Effector memory CD4-positive, alpha-beta T cell (primary cell): ENCODE data around the gene TTC21B.

Experiments used
- DNase-seq, 3 donors: peaks; one replicate each; pipeline ENCODE4 v3.0.0-alpha.2; 2020
- H3K27ac ChIP-seq: 2 replicates; pipeline ENCODE4 v1.7.0; 2013; ENCODE audit warnings: mild to moderate bottlenecking, low read length, moderate library complexity; ENCODE audit not compliant: insufficient read depth, poor library complexity, severe bottlenecking
- H3K27me3 ChIP-seq: replicated peaks from 2 replicates; pipeline ENCODE4 v1.7.0; 2013; ENCODE audit warnings: mild to moderate bottlenecking, low read length; ENCODE audit not compliant: insufficient read depth, control insufficient read depth, poor library complexity, severe bottlenecking
- H3K36me3 ChIP-seq: 2 replicates; pipeline ENCODE4 v1.7.0; 2013; ENCODE audit warnings: mild to moderate bottlenecking, low read length, moderate library complexity; ENCODE audit not compliant: control insufficient read depth, insufficient read depth
- H3K4me1 ChIP-seq: 2 replicates; pipeline ENCODE4 v1.7.0; 2013; ENCODE audit warnings: low read length, mild to moderate bottlenecking; ENCODE audit not compliant: control insufficient read depth, insufficient read depth, poor library complexity, severe bottlenecking
- H3K4me3 ChIP-seq: 2 replicates; pipeline ENCODE4 v1.7.0; 2013; ENCODE audit warnings: low read length, low read depth, mild to moderate bottlenecking; ENCODE audit not compliant: insufficient read depth, poor library complexity, severe bottlenecking
- H3K9me3 ChIP-seq: 2 replicates; pipeline ENCODE4 v1.7.0; 2013; ENCODE audit warnings: mild to moderate bottlenecking, low read length, moderate library complexity; ENCODE audit not compliant: control insufficient read depth

Gene TTC21B

GRCh38 chr2:165847001-165847400 is 106.6 kb downstream of the TTC21B start:
- Histone ChIP-seq H3K27ac (no peak overlapping the region), H3K4me1 (no peaks in the 10 kb centered on the region), H3K27me3 (no peaks in the 10 kb centered on the region), H3K36me3 (no peaks in the 10 kb centered on the region), H3K9me3 (no peaks in the 10 kb centered on the region), H3K4me3 (no peak overlapping the region)
- DNase-seq, result no peak

DNA sequence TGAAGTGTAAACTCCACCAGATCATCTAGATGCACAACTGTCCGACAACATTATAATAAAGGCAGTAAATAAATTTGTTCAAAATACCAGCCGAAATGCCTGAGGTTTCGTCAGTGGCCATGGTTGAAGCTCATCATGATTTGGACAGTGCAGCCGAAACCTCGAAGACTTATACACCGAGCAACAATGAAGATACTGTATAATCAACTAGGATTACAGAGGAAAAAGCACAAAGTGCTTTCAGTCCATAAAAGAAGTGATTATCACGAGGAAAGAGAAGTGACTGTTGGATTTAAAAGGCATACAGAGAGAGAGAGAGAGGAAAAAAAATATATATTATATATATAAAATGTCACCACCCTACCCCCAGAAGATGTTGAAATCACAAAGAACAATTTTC is 107.5 kb downstream of the TTC21B start:
- no peaks in the 10 kb centered on the region for H3K36me3 ChIP-seq
- no peak for DNase-seq
- no peaks in the 10 kb centered on the region for H3K9me3 ChIP-seq
- no peak overlapping the region for H3K27ac ChIP-seq
- H3K4me3 ChIP-seq, result no peak overlapping the region
- H3K27me3 ChIP-seq, result no peaks in the 10 kb centered on the region
- H3K4me1 ChIP-seq, result no peaks in the 10 kb centered on the region

DNA sequence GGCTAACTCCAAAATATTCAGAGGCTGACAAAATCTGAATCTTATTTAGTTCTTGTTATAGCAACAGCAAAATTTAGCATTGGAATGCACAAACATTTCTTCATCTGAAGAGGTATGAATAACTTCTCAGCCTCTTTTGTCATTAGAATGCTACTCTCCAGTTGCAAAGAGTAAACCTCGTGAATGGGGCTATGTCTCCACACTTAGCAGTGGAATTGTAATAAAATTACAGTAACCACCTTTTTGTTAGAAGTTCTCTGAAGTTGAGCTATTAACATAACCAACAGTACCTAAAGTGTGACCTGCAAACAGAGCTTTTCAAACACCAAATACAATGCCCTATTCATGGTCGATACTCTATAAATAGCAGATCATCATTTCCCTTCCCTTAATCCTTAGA is 109.4 kb downstream of the TTC21B start:
- H3K27ac ChIP-seq, result no peak overlapping the region
- H3K4me1 ChIP-seq, result no peaks in the 10 kb centered on the region
- no peaks in the 10 kb centered on the region for H3K36me3 ChIP-seq
- H3K4me3 ChIP-seq, result no peak overlapping the region
- H3K27me3 ChIP-seq, result no peaks in the 10 kb centered on the region
- no peaks in the 10 kb centered on the region for H3K9me3 ChIP-seq
- DNase-seq, result no peak

- no peak for DNase-seq
- Histone ChIP-seq H3K27ac (no peak overlapping the region), H3K9me3 (no peaks in the 10 kb centered on the region), H3K4me1 (no peaks in the 10 kb centered on the region), H3K27me3 (no peaks in the 10 kb centered on the region), H3K4me3 (no peak overlapping the region), H3K36me3 (no peaks in the 10 kb centered on the region)
These were observed 110.2 kb downstream of the TTC21B start for GRCh38 chr2:165843351-165843750.

- no peaks in the 10 kb centered on the region for H3K36me3 ChIP-seq
- no peaks in the 10 kb centered on the region for H3K27me3 ChIP-seq
- H3K9me3 ChIP-seq, result no peaks in the 10 kb centered on the region
- no peak overlapping the region for H3K27ac ChIP-seq
- H3K4me1 ChIP-seq, result no peaks in the 10 kb centered on the region
- H3K4me3 ChIP-seq, result no peak overlapping the region
- no peak for DNase-seq
These were observed 113.1 kb downstream of the TTC21B start for GRCh38 chr2:165840333-165840958.

DNA sequence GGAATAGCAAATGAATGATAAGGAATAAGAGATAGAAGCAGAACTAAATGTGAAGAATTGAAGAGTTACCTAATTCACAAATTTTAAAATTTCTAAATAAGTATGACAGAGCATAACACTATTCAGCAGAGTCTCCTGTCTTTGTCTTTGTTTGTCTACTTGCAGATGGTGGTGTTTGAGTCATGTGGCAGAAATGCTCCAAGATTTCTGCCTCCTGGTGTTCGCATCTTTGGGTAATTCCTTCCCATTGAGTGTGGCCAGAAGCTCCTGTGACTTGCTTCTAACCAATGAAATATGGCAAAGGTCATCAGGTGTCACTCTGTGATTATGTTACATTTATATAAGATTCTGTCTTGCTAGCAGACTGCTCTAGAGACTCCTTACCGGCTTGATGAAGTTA is 114.0 kb downstream of the TTC21B start:
- DNase-seq, result no peak
- no peaks in the 10 kb centered on the region for H3K4me1 ChIP-seq
- H3K27me3 ChIP-seq, result no peaks in the 10 kb centered on the region
- H3K36me3 ChIP-seq, result no peaks in the 10 kb centered on the region
- H3K9me3 ChIP-seq, result no peaks in the 10 kb centered on the region
- no peak overlapping the region for H3K27ac ChIP-seq
- no peak overlapping the region for H3K4me3 ChIP-seq

DNA sequence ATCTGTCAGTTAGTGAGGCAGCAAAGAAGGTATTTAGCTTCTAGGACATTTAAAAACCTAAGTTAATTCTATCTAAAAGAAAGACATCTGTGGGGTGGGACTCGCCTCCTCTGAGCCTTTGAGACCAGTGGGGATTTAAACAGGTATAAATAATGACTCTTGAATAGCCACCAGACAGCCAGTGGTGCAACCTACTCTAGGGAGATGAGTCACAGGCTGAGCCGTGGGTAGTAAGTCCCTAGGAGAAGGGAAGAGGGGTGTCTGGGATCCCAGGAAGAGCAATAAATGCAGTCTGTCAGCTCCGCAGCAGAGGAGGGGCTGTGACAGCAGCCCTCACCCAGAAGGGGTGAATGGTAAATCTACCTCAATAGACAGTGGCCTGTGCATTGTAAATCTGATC is 116.5 kb downstream of the TTC21B start:
- Histone ChIP-seq H3K27ac (no peak overlapping the region), H3K4me3 (no peak overlapping the region), H3K27me3 (no peaks in the 10 kb centered on the region), H3K4me1 (no peaks in the 10 kb centered on the region), H3K36me3 (no peaks in the 10 kb centered on the region), H3K9me3 (no peaks in the 10 kb centered on the region)
- no peak for DNase-seq

- Histone ChIP-seq H3K27ac (no peak overlapping the region), H3K36me3 (no peaks in the 10 kb centered on the region), H3K9me3 (no peaks in the 10 kb centered on the region), H3K27me3 (no peaks in the 10 kb centered on the region), H3K4me1 (no peaks in the 10 kb centered on the region), H3K4me3 (no peak overlapping the region)
- no peak for DNase-seq
These were observed 118.2 kb downstream of the TTC21B start for GRCh38 chr2:165835363-165835762.

- H3K4me3 ChIP-seq, result no peak overlapping the region
- H3K27me3 ChIP-seq, result no peaks in the 10 kb centered on the region
- no peak for DNase-seq
- no peaks in the 10 kb centered on the region for H3K36me3 ChIP-seq
- no peak overlapping the region for H3K27ac ChIP-seq
- H3K9me3 ChIP-seq, result no peaks in the 10 kb centered on the region
- H3K4me1 ChIP-seq, result no peaks in the 10 kb centered on the region
These were observed 120.4 kb downstream of the TTC21B start for GRCh38 chr2:165833156-165833555.

- Histone ChIP-seq H3K36me3 (no peaks in the 10 kb centered on the region), H3K27ac (no peak overlapping the region), H3K9me3 (no peaks in the 10 kb centered on the region), H3K27me3 (no peaks in the 10 kb centered on the region), H3K4me3 (no peak overlapping the region), H3K4me1 (no peaks in the 10 kb centered on the region)
- no peak for DNase-seq
These were observed 125.7 kb downstream of the TTC21B start for GRCh38 chr2:165827921-165828276.
